Measurements from ENCODE around the gene PEBP1. TPM values are rescaled to one million over a fixed set of nuclear protein-coding genes. Genes with fewer than 3 reads are reported as not detected.

PEBP1 gene
- total RNA-seq, 1 experiment from 2014 or later, result 312 TPM

GRCh38 chr12:118183155-118183554 is 47.2 kb downstream of the PEBP1 start:
- ChIA-PET CTCF (interaction anchor here (1.9 kb wide), 1 partner anchor 193 kb away, joined by 7 read pairs; the partner anchor contains the start of gene SUDS3), POLR2A (ENCODE audit: low non-redundant PET) (no interaction called here)
- Histone ChIP-seq H3K4me3 (ENCODE audit: low read depth, low read length, poor library complexity, severe bottlenecking) (no peak overlapping the region), H3K4me1 (ENCODE audit: insufficient read depth, low read length, poor library complexity, severe bottlenecking) (no peaks in the 10 kb centered on the region), H3K27me3 (replicated peaks; ENCODE audit: insufficient read depth, low read depth, low read length, poor library complexity) (no peaks in the 10 kb centered on the region), H3K9me3 (ENCODE audit: low read depth, low read length, poor library complexity, severe bottlenecking) (no peaks in the 10 kb centered on the region), H3K36me3 (ENCODE audit: insufficient read depth, low read length, poor library complexity, severe bottlenecking) (peaks cover 4% of the 10 kb centered on the region), H3K27ac (ENCODE audit: low read depth, low read length, poor library complexity, severe bottlenecking) (no peak overlapping the region)
- no TSS peak for BruUV-seq (replicated peaks)
- TF ChIP-seq EZH2 (IDR thresholded peaks at IDR 0.05; ENCODE audit: borderline replicate concordance, low read depth, low read length, poor library complexity, severe bottlenecking), result no peak
- no peak for TF ChIP-seq CTCF (conservative IDR thresholded peaks at IDR 0.05; ENCODE audit: low read depth, low read length)
- intact Hi-C loops (cut with micrococcal nuclease; ENCODE audit: unreplicated experiment), result no loop called here
- DNase-seq (ENCODE audit: low spot score), result no peak

GRCh38 chr12:118183711-118184110 is 47.8 kb downstream of the PEBP1 start:
- intact Hi-C loops (cut with micrococcal nuclease; ENCODE audit: unreplicated experiment), result no loop called here
- peaks cover 4% of the 10 kb centered on the region for H3K36me3 ChIP-seq (ENCODE audit: insufficient read depth, low read length, poor library complexity, severe bottlenecking)
- H3K4me3 ChIP-seq (ENCODE audit: low read depth, low read length, poor library complexity, severe bottlenecking), result no peak overlapping the region
- no peaks in the 10 kb centered on the region for H3K4me1 ChIP-seq (ENCODE audit: insufficient read depth, low read length, poor library complexity, severe bottlenecking)
- no peaks in the 10 kb centered on the region for H3K9me3 ChIP-seq (ENCODE audit: low read depth, low read length, poor library complexity, severe bottlenecking)
- no peak for DNase-seq (ENCODE audit: low spot score)
- no peaks in the 10 kb centered on the region for H3K27me3 ChIP-seq (replicated peaks; ENCODE audit: insufficient read depth, low read depth, low read length, poor library complexity)
- POLR2A ChIA-PET (ENCODE audit: low non-redundant PET), result no interaction called here
- no peak overlapping the region for H3K27ac ChIP-seq (ENCODE audit: low read depth, low read length, poor library complexity, severe bottlenecking)
- CTCF ChIA-PET, result interaction anchor here (1.4 to 1.9 kb wide), 2 partner anchors 192 to 194 kb away, joined by 3 to 7 read pairs; partner anchors contain the start of gene SUDS3
- no peak for TF ChIP-seq CTCF (conservative IDR thresholded peaks at IDR 0.05; ENCODE audit: low read depth, low read length)
- no peak for TF ChIP-seq EZH2 (IDR thresholded peaks at IDR 0.05; ENCODE audit: borderline replicate concordance, low read depth, low read length, poor library complexity, severe bottlenecking)
- BruUV-seq (replicated peaks), result no TSS peak

GRCh38 chr12:118185602-118186397 is 49.9 kb downstream of the PEBP1 start:
- CTCF ChIA-PET, result no interaction called here
- BruUV-seq (replicated peaks), result no TSS peak
- no peak for DNase-seq (ENCODE audit: low spot score)
- intact Hi-C loops (cut with micrococcal nuclease; ENCODE audit: unreplicated experiment), result no loop called here
- peaks cover 4% of the 10 kb centered on the region for H3K36me3 ChIP-seq (ENCODE audit: insufficient read depth, low read length, poor library complexity, severe bottlenecking)
- H3K9me3 ChIP-seq (ENCODE audit: low read depth, low read length, poor library complexity, severe bottlenecking), result no peaks in the 10 kb centered on the region
- no peak overlapping the region for H3K4me3 ChIP-seq (ENCODE audit: low read depth, low read length, poor library complexity, severe bottlenecking)
- no peak overlapping the region for H3K27ac ChIP-seq (ENCODE audit: low read depth, low read length, poor library complexity, severe bottlenecking)
- POLR2A ChIA-PET (ENCODE audit: low non-redundant PET), result interaction anchor here (0.6 kb wide), 1 partner anchor 164 kb away, joined by 3 read pairs; no protein-coding TSS in a partner anchor
- no peaks in the 10 kb centered on the region for H3K4me1 ChIP-seq (ENCODE audit: insufficient read depth, low read length, poor library complexity, severe bottlenecking)
- TF ChIP-seq CTCF (conservative IDR thresholded peaks at IDR 0.05; ENCODE audit: low read depth, low read length), result no peak
- TF ChIP-seq EZH2 (IDR thresholded peaks at IDR 0.05; ENCODE audit: borderline replicate concordance, low read depth, low read length, poor library complexity, severe bottlenecking), result no peak
- H3K27me3 ChIP-seq (replicated peaks; ENCODE audit: insufficient read depth, low read depth, low read length, poor library complexity), result no peaks in the 10 kb centered on the region

Measured in A673 (cell line).